PC-9 (cell line): ENCODE results near the gene IKZF2.

Source experiments
- CTCF ChIP-seq: fragments of 200-600 bp; sonication (generic); conservative IDR thresholded peaks from 2 replicates; pipeline ENCODE4 v1.6.1; 2017; ENCODE audit warnings: mixed run types, antibody characterized with exemption, mild to moderate bottlenecking, moderate library complexity
- EZH2 ChIP-seq: fragments of 200-600 bp; sonication (generic); IDR thresholded peaks from 2 replicates; pipeline ENCODE4 v1.8.0; 2017; ENCODE audit warnings: antibody characterized with exemption, low read depth

GRCh38 chr2:213020268-213020667, 131.1 kb downstream of the IKZF2 start:
- TF ChIP-seq CTCF (no peak), EZH2 (no peak)
